ENCODE data around the gene PDE6D. TPM values are rescaled to one million over a fixed set of nuclear protein-coding genes. Genes with fewer than 3 reads are reported as not detected.

PDE6D gene

GRCh38 chr2:231682603-231683291 is 98.3 kb downstream of the PDE6D start:
- Histone ChIP-seq H2BK12ac (ENCODE audit: low read length) (peak overlapping the region; percentile 47), H3K36me3 (replicated peaks in 1 of 2; ENCODE audit: control insufficient read depth in 2 of 2, insufficient read depth in 2 of 2, low read length in 2 of 2) (no peaks in the 10 kb centered on the region), H2BK5ac (ENCODE audit: low read length) (peak overlapping the region; percentile 45), H3K18ac (ENCODE audit: low read length) (peak overlapping the region; percentile 50), H2BK120ac (ENCODE audit: low read depth, low read length) (peak overlapping the region; percentile 73), H3K79me1 (ENCODE audit: low read depth, low read length) (no peaks in the 10 kb centered on the region), H4K91ac (ENCODE audit: low read depth, low read length, poor library complexity) (peak overlapping the region; percentile 46), H3K4me1 (ENCODE audit: control insufficient read depth in 2 of 2, insufficient read depth in 1 of 2, low read depth in 1 of 2, low read length in 2 of 2) (peaks cover 27 to 31% of the 10 kb centered on the region in 2 donors), H3K9ac (ENCODE audit: low read depth, low read length, poor library complexity) (peak overlapping the region; percentile 56), H3K27me3 (ENCODE audit: control insufficient read depth in 3 of 3, insufficient read depth in 3 of 3, low read depth in 1 of 3, low read length in 3 of 3) (no peaks in the 10 kb centered on the region), H3K9me3 (replicated peaks in 1 of 2; ENCODE audit: control insufficient read depth in 2 of 2, insufficient read depth in 1 of 2, low read depth in 1 of 2, low read length in 2 of 2) (no peaks in the 10 kb centered on the region), H2AK5ac (ENCODE audit: low read depth, low read length) (peak overlapping the region; percentile 98), H4K8ac (ENCODE audit: low read depth, low read length) (no peak overlapping the region), H3K4me2 (ENCODE audit: insufficient read depth, low read length, poor library complexity, severe bottlenecking) (no peak overlapping the region), H3K23ac (ENCODE audit: low read depth, low read length, poor library complexity) (no peak overlapping the region), H2AFZ (ENCODE audit: low read length) (peak overlapping the region; percentile 63), H2BK15ac (ENCODE audit: low read length) (peak overlapping the region; percentile 63), H3K4me3 (ENCODE audit: low read length in 2 of 2) (no peak overlapping the region), H3K27ac (replicated peaks; ENCODE audit: low read length) (peak overlapping the region; percentile 32), H3K4ac (ENCODE audit: low read length) (peak overlapping the region; percentile 13), H3K14ac (ENCODE audit: low read length) (peak overlapping the region; percentile 3)
- DNase-seq (ENCODE audit: low spot score): no peak
- no CpG with 5 or more reads among the region's 11 CpGs for WGBS, 2 donors (ENCODE audit: extremely low coverage in 2 of 2, insufficient read length in 2 of 2, insufficient replicate concordance in 1 of 2)

Small RNAs within 50 kb of the gene (small RNA-seq; reads per million reads assigned to genes)
- not detected for gene AC073476.4 (ENCODE audit: insufficient read depth)
- gene RF00015 (ENCODE audit: insufficient read depth): not detected

Measured in neuronal stem cell (in vitro differentiated cells).